Measurements from ENCODE around the gene PRM1. TPM values are rescaled to one million over a fixed set of nuclear protein-coding genes. Genes with fewer than 3 reads are reported as not detected.
A peak's percentile ranks its signal among the peaks of the same experiment; 100 is the strongest.

PRM1 gene
- total and polyA plus RNA-seq, 2 of the 13 experiments (the other 11 are each of a cell fraction or from before 2014, with no cell fraction given) = not detected

DNA sequence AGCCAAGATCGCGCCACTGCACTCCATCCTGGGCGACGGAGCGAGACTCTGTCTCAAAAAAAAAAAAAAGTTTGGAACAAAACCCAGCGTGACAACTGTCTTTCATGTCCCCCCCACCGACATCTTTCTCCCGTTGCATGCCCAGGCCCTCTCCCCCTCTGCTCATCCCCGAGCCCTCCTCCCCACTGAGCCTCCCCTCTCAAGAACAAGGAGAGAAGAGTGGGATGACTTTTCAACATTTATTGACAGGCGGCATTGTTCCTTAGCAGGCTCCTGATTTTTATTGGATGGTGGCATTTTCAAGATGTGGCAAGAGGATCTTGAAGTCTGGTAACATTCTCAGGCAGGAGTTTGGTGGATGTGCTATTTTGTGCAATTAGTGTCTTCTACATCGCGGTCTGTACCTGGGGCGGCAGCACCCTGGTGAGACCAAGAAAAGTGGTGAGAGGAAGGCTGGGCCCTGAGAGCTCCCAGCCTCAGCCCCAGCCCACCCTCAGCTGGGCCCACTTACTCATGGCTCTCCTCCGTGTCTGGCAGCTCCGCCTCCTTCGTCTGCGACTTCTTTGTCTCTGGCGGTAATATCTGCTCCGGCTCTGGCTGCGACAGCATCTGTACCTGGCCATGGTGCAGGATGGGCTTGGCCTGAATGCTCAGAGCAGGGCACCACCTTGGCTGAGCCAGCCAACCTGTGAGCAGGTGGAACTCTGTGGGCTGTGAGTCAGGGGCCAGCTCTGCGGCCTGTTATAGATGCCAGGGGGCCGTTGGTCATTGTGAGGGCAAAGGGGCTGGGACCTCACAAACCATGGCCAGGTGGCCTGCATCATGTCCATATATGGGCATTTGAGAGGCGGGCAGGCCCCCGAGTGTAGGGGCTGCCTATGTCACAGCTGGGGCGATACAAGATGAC lies at the start of gene PRM1 (continued):
- TF ChIP-seq, protein P1, sequence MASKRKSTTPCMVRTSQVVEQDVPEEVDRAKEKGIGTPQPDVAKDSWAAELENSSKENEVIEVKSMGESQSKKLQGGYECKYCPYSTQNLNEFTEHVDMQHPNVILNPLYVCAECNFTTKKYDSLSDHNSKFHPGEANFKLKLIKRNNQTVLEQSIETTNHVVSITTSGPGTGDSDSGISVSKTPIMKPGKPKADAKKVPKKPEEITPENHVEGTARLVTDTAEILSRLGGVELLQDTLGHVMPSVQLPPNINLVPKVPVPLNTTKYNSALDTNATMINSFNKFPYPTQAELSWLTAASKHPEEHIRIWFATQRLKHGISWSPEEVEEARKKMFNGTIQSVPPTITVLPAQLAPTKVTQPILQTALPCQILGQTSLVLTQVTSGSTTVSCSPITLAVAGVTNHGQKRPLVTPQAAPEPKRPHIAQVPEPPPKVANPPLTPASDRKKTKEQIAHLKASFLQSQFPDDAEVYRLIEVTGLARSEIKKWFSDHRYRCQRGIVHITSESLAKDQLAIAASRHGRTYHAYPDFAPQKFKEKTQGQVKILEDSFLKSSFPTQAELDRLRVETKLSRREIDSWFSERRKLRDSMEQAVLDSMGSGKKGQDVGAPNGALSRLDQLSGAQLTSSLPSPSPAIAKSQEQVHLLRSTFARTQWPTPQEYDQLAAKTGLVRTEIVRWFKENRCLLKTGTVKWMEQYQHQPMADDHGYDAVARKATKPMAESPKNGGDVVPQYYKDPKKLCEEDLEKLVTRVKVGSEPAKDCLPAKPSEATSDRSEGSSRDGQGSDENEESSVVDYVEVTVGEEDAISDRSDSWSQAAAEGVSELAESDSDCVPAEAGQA (IDR thresholded peaks at IDR 0.05; ENCODE audit: low read depth) = no peak
- TF ChIP-seq, protein P1 (CRISPR knock-in tag; IDR thresholded peaks at IDR 0.05; ENCODE audit: borderline replicate concordance) = no peak
- no peak for TF ChIP-seq ZNF124 (CRISPR knock-in tag; IDR thresholded peaks at IDR 0.05)
- peak; percentile 26; the same call in 1 of the 2 replicates for TF ChIP-seq ZNF605 (CRISPR knock-in tag; IDR thresholded peaks at IDR 0.05)
- TF ChIP-seq, protein P2, sequence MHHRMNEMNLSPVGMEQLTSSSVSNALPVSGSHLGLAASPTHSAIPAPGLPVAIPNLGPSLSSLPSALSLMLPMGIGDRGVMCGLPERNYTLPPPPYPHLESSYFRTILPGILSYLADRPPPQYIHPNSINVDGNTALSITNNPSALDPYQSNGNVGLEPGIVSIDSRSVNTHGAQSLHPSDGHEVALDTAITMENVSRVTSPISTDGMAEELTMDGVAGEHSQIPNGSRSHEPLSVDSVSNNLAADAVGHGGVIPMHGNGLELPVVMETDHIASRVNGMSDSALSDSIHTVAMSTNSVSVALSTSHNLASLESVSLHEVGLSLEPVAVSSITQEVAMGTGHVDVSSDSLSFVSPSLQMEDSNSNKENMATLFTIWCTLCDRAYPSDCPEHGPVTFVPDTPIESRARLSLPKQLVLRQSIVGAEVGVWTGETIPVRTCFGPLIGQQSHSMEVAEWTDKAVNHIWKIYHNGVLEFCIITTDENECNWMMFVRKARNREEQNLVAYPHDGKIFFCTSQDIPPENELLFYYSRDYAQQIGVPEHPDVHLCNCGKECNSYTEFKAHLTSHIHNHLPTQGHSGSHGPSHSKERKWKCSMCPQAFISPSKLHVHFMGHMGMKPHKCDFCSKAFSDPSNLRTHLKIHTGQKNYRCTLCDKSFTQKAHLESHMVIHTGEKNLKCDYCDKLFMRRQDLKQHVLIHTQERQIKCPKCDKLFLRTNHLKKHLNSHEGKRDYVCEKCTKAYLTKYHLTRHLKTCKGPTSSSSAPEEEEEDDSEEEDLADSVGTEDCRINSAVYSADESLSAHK (CRISPR knock-in tag; IDR thresholded peaks at IDR 0.05; ENCODE audit: borderline replicate concordance) = no peak
- TF ChIP-seq ZKSCAN8 (CRISPR knock-in tag; IDR thresholded peaks at IDR 0.05; ENCODE audit: borderline replicate concordance) = no peak
- TF ChIP-seq PLRG1 (conservative IDR thresholded peaks at IDR 0.05) = no peak
- TF ChIP-seq HOXA5 (CRISPR knock-in tag; IDR thresholded peaks at IDR 0.05) = no peak
- TF ChIP-seq ZFP62 (CRISPR knock-in tag; IDR thresholded peaks at IDR 0.05) = no peak
- TF ChIP-seq, protein P3, sequence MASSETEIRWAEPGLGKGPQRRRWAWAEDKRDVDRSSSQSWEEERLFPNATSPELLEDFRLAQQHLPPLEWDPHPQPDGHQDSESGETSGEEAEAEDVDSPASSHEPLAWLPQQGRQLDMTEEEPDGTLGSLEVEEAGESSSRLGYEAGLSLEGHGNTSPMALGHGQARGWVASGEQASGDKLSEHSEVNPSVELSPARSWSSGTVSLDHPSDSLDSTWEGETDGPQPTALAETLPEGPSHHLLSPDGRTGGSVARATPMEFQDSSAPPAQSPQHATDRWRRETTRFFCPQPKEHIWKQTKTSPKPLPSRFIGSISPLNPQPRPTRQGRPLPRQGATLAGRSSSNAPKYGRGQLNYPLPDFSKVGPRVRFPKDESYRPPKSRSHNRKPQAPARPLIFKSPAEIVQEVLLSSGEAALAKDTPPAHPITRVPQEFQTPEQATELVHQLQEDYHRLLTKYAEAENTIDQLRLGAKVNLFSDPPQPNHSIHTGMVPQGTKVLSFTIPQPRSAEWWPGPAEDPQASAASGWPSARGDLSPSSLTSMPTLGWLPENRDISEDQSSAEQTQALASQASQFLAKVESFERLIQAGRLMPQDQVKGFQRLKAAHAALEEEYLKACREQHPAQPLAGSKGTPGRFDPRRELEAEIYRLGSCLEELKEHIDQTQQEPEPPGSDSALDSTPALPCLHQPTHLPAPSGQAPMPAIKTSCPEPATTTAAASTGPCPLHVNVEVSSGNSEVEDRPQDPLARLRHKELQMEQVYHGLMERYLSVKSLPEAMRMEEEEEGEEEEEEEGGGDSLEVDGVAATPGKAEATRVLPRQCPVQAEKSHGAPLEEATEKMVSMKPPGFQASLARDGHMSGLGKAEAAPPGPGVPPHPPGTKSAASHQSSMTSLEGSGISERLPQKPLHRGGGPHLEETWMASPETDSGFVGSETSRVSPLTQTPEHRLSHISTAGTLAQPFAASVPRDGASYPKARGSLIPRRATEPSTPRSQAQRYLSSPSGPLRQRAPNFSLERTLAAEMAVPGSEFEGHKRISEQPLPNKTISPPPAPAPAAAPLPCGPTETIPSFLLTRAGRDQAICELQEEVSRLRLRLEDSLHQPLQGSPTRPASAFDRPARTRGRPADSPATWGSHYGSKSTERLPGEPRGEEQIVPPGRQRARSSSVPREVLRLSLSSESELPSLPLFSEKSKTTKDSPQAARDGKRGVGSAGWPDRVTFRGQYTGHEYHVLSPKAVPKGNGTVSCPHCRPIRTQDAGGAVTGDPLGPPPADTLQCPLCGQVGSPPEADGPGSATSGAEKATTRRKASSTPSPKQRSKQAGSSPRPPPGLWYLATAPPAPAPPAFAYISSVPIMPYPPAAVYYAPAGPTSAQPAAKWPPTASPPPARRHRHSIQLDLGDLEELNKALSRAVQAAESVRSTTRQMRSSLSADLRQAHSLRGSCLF (CRISPR knock-in tag; IDR thresholded peaks at IDR 0.05; ENCODE audit: borderline replicate concordance) = no peak
- TF ChIP-seq ZNF251 (CRISPR knock-in tag; IDR thresholded peaks at IDR 0.05) = no peak
- no peak; the same call in 1 of the 2 replicates for TF ChIP-seq KAT7 (CRISPR knock-in tag; IDR thresholded peaks at IDR 0.05; ENCODE audit: borderline replicate concordance)
- TF ChIP-seq MTF1 (CRISPR knock-in tag; IDR thresholded peaks at IDR 0.05) = no peak
- no peak for TF ChIP-seq FOXJ3 (CRISPR knock-in tag; IDR thresholded peaks at IDR 0.05; ENCODE audit: borderline replicate concordance)
- TF ChIP-seq EED (CRISPR knock-in tag; IDR thresholded peaks at IDR 0.05) = no peak
- TF ChIP-seq CCDC6 (CRISPR knock-in tag; IDR thresholded peaks at IDR 0.05) = no peak
